Central memory CD8-positive, alpha-beta T cell (primary cell): Measurements from ENCODE around the gene ARR3.
"Not testable (repeated sequence)": the region's sequence is repeated elsewhere in the genome, so short reads cannot be mapped to it uniquely, and the experiment has no call there.

Experiments
- ATAC-seq: fragments of 150-1000 bp; cut with Tn5 transposase; replicated peaks from 2 replicates; pipeline ENCODE4 v1.10.0; 2022; ENCODE audit warnings: mild to moderate bottlenecking, moderate FRiP score, moderate number of reproducible peaks; ENCODE audit not compliant: poor library complexity, severe bottlenecking; ENCODE audit errors: extremely low read depth
- DNase-seq, 2 donors: peaks; one replicate each; pipeline ENCODE4 v3.0.0; 2021; ENCODE audit warnings: low spot score in 2 of 2
- H3K27ac Mint-ChIP-seq: one replicate; pipeline ENCODE4 v1.8.0; 2022; ENCODE audit warnings: low read depth, mild to moderate bottlenecking, moderate library complexity, mixed read lengths
- H3K27me3 Mint-ChIP-seq: one replicate; pipeline ENCODE4 v1.8.0; 2022; ENCODE audit warnings: mixed read lengths
- H3K36me3 Mint-ChIP-seq: one replicate; pipeline ENCODE4 v1.8.0; 2022; ENCODE audit warnings: mild to moderate bottlenecking, moderate library complexity, mixed read lengths; ENCODE audit not compliant: insufficient read depth
- H3K4me1 Mint-ChIP-seq: one replicate; pipeline ENCODE4 v1.8.0; 2022; ENCODE audit warnings: mixed read lengths
- H3K4me3 Mint-ChIP-seq: one replicate; pipeline ENCODE4 v1.8.0; 2022; ENCODE audit warnings: mild to moderate bottlenecking, moderate library complexity, mixed read lengths
- H3K9me3 Mint-ChIP-seq: one replicate; pipeline ENCODE4 v1.8.0; 2022; ENCODE audit warnings: mixed read lengths

The ARR3 gene

GRCh38 chrX:70268034-70268433 is at the start of gene ARR3:
Gene ARR3 (plus strand): TSS chrX:70268334. CDS start chrX:70269386, 1,052 bp downstream.
- H3K4me3 Mint-ChIP-seq: no peak within 1 kb of the TSS
- no peaks in the 10 kb centered on the region for H3K27me3 Mint-ChIP-seq
- H3K9me3 Mint-ChIP-seq: no peaks in the 10 kb centered on the region
- DNase-seq (no peak), ATAC-seq (no peak)
- no peaks in the 10 kb centered on the region for H3K36me3 Mint-ChIP-seq
- H3K27ac Mint-ChIP-seq: no peak within 1 kb of the TSS
- no peaks in the 10 kb centered on the region for H3K4me1 Mint-ChIP-seq

DNA sequence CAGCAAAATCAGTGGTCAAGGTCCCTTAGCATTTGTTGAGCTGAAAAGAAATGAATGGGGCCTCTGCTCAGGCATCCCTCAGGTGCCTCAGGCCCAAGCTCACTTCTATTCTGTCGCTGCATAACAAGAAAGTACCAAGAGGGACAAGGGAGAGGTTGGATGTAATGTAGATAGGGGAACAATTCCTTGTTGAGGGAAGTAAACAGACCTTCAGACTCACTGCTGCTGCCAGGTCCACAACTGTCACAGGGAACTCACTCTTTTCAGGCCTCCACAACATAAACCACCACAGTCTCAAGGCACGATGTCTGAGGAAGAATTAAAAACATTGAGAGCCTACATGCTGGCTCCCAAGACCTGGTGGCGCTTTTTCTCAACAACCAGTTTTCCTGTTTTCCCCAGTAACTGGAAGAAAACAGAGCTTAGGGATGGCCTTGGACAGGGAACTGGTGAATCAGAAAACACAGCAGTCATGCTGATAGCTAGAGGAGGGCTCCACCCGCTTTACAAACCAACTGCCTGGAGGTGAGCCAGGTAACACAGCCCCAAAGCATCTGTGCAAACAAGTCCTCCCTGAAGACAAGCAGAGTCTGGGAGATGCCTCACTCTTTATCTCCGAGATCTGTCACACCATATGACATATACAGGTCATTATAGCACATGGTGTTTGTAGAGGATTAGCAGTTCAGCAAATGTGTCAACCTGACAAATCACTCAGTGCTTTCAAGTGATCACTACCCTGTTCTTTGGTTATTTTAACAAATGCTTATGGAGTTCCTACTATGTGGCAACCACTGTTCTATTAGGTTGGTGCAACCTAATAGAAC is 48.0 kb upstream of the ARR3 start:
- Mint-ChIP-seq H3K4me1 (no peaks in the 10 kb centered on the region), H3K27ac (no peak overlapping the region), H3K36me3 (no peaks in the 10 kb centered on the region), H3K9me3 (no peaks in the 10 kb centered on the region), H3K27me3 (no peaks in the 10 kb centered on the region), H3K4me3 (no peak overlapping the region)
- DNase-seq (no peak), ATAC-seq (no peak)

- Mint-ChIP-seq H3K4me3 (no peak overlapping the region), H3K27ac (no peak overlapping the region), H3K27me3 (no peaks in the 10 kb centered on the region), H3K36me3 (no peaks in the 10 kb centered on the region), H3K4me1 (no peaks in the 10 kb centered on the region), H3K9me3 (no peaks in the 10 kb centered on the region)
- ATAC-seq (no peak), DNase-seq (no peak)
Observed at GRCh38 chrX:70226048-70226447, 42.1 kb upstream of the ARR3 start.

DNA sequence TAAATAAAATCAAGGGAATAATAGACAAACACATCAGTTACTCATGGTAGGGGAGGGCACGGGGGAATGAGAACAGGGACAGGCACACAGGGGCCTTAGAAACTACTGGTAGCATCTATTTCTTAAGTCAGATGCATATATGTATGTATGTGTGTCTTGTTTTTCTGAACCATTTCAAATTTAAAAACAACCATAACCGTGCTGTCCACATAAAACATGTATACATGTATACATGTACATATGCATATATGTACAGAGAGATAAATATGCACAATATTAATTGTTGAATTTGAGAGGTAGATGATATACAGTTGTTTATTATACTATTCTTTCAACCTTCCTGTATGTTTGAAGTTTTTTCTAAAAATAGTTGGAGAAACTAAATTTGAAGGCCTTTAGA is 41.4 kb upstream of the ARR3 start:
- Mint-ChIP-seq H3K27me3 (no peaks in the 10 kb centered on the region), H3K9me3 (no peaks in the 10 kb centered on the region), H3K4me3 (no peak overlapping the region), H3K27ac (no peak overlapping the region), H3K4me1 (no peaks in the 10 kb centered on the region), H3K36me3 (no peaks in the 10 kb centered on the region)
- no peak for ATAC-seq
- no peak for DNase-seq

- Mint-ChIP-seq H3K4me3 (no peak overlapping the region), H3K27ac (no peak overlapping the region), H3K27me3 (no peaks in the 10 kb centered on the region), H3K9me3 (no peaks in the 10 kb centered on the region), H3K4me1 (no peaks in the 10 kb centered on the region), H3K36me3 (no peaks in the 10 kb centered on the region)
- DNase-seq: no peak
- ATAC-seq: no peak
Observed at GRCh38 chrX:70231666-70232065, 36.5 kb upstream of the ARR3 start.

GRCh38 chrX:70234355-70234754 is 33.8 kb upstream of the ARR3 start, which contains the start of gene AWAT1:
Gene AWAT1 (plus strand): TSS chrX:70234655. CDS start chrX:70234696, 41 bp downstream.
- H3K4me1 Mint-ChIP-seq: no peaks in the 10 kb centered on the region
- no peak for ATAC-seq

GRCh38 chrX:70240751-70241150 is 27.4 kb upstream of the ARR3 start:
- DNase-seq (no peak), ATAC-seq (no peak)
- H3K36me3 Mint-ChIP-seq: no peaks in the 10 kb centered on the region
- peaks cover 7% of the 10 kb centered on the region for H3K27me3 Mint-ChIP-seq
- no peaks in the 10 kb centered on the region for H3K4me1 Mint-ChIP-seq
- no peaks in the 10 kb centered on the region for H3K9me3 Mint-ChIP-seq
- H3K27ac Mint-ChIP-seq: no peak overlapping the region
- H3K4me3 Mint-ChIP-seq: no peak overlapping the region

More at GRCh38 chrX:70234355-70234754, 33.8 kb upstream of the ARR3 start, which contains the start of gene AWAT1:
- Mint-ChIP-seq H3K27me3 (no peaks in the 10 kb centered on the region), H3K4me3 (no peak within 1 kb of the TSS), H3K36me3 (no peaks in the 10 kb centered on the region), H3K27ac (no peak within 1 kb of the TSS), H3K9me3 (no peaks in the 10 kb centered on the region)
- DNase-seq: no peak

- ATAC-seq (no peak), DNase-seq (no peak)
- Mint-ChIP-seq H3K4me3 (no peak overlapping the region), H3K36me3 (no peaks in the 10 kb centered on the region), H3K27ac (no peak overlapping the region), H3K9me3 (no peaks in the 10 kb centered on the region), H3K4me1 (no peaks in the 10 kb centered on the region), H3K27me3 (peaks cover 7% of the 10 kb centered on the region)
Observed at GRCh38 chrX:70241501-70241900, 26.6 kb upstream of the ARR3 start.

DNA sequence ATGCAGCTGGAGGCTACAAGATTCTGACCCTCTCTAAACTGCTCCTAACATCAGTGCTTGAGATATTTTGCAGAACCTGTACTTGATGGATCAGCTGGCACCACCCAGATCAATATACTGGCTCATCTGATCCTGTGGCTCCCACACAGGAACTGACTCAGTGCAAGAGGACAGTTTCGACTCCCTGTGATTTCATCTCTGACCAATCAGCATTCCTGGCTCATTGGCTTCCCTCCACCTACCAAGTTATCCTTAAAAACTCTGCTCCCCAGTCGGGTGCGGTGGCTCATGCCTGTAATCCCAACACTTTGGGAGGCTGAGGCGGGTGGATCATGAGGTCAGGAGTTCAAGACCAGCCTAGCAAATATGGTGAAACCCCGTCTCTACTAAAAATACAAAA is 24.5 kb upstream of the ARR3 start:
- H3K9me3 Mint-ChIP-seq, H3K4me3 Mint-ChIP-seq, H3K27ac Mint-ChIP-seq, H3K4me1 Mint-ChIP-seq, DNase-seq, H3K36me3 Mint-ChIP-seq, H3K27me3 Mint-ChIP-seq, ATAC-seq: not testable (repeated sequence)

DNA sequence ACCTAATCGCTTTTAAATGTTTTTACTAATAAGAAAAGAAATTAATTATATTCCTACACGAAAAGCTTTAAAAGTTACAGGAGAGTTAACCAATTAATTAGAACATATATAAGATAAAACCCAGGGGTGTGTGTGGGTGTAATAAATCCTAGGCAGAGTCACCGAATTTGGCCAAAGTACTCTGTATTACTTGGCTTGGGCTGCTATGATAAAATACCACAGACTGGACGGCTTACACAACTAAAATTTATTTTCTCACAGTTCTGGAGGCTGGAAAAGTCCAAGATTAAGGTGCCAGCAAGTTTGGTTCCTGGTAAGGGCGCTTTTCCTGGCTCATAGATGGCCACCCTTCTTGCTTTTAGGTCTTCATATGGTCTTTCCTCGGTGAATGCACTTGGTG is 23.3 kb upstream of the ARR3 start:
- no peaks in the 10 kb centered on the region for H3K4me1 Mint-ChIP-seq
- DNase-seq: no peak
- ATAC-seq: no peak
- H3K9me3 Mint-ChIP-seq: no peaks in the 10 kb centered on the region
- H3K36me3 Mint-ChIP-seq: no peaks in the 10 kb centered on the region
- peaks cover 7% of the 10 kb centered on the region for H3K27me3 Mint-ChIP-seq
- H3K27ac Mint-ChIP-seq: no peak overlapping the region
- no peak overlapping the region for H3K4me3 Mint-ChIP-seq

GRCh38 chrX:70247252-70247651 is 20.9 kb upstream of the ARR3 start:
- Mint-ChIP-seq H3K27ac (no peak overlapping the region), H3K4me1 (no peaks in the 10 kb centered on the region), H3K9me3 (no peaks in the 10 kb centered on the region), H3K36me3 (no peaks in the 10 kb centered on the region), H3K4me3 (no peak overlapping the region), H3K27me3 (no peaks in the 10 kb centered on the region)
- DNase-seq: no peak
- no peak for ATAC-seq

- H3K9me3 Mint-ChIP-seq: no peaks in the 10 kb centered on the region
- no peaks in the 10 kb centered on the region for H3K27me3 Mint-ChIP-seq
- no peak for ATAC-seq
- no peak overlapping the region for H3K4me3 Mint-ChIP-seq
- no peaks in the 10 kb centered on the region for H3K4me1 Mint-ChIP-seq
- H3K27ac Mint-ChIP-seq: no peak overlapping the region
- no peaks in the 10 kb centered on the region for H3K36me3 Mint-ChIP-seq
- no peak for DNase-seq
Observed at GRCh38 chrX:70252491-70252890, 15.6 kb upstream of the ARR3 start.

DNA sequence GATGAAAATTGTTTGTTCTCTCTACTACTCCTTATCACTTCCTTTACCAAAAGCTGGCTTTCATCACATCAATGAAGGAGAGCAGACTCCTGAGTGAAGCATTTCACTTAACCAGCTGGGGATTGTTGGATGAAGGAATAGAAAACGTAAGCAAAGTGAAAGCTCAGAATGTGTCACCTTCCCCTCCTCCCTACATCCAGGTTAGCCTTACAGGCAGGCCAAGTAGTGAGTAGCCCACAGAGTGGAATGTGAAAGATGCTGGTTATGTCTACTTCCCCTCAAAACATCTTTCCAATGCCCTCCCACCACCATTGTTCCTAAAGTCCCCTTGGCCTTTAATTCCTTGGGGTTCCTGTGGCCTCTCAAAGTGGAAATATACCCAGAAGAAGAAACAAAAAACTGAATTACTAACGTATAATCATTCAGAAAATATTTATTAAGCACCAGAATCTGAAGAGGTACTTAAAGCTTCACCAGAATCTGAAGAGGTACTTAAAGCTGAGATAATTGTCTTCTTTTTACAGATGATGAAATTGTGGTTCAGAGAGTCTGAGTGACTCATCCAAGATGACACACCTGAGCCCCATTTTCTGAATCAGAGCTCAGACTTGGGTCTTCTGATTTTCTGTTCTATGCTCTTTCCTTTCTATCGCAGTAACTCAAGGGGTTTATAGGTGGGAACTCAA is 14.6 kb upstream of the ARR3 start:
- H3K36me3 Mint-ChIP-seq: no peaks in the 10 kb centered on the region
- H3K4me1 Mint-ChIP-seq: peaks cover 5% of the 10 kb centered on the region
- H3K27me3 Mint-ChIP-seq: no peaks in the 10 kb centered on the region
- no peak for ATAC-seq
- no peaks in the 10 kb centered on the region for H3K9me3 Mint-ChIP-seq
- no peak overlapping the region for H3K4me3 Mint-ChIP-seq
- no peak overlapping the region for H3K27ac Mint-ChIP-seq
- no peak for DNase-seq
